CD14-positive monocyte (primary cell): ENCODE data around the gene TNNI3. TPM values are rescaled to one million over a fixed set of nuclear protein-coding genes. Genes with fewer than 3 reads are reported as not detected.

Source experiments
- DNase-seq, 3 donors: peaks; one replicate each; pipeline ENCODE4 v3.0.0-alpha.2; 2011 to 2022
- H2AFZ ChIP-seq: 2 replicates; pipeline ENCODE4 v1.6.0; 2012; ENCODE audit warnings: mild to moderate bottlenecking, low read depth, low read length, inconsistent platforms; ENCODE audit not compliant: insufficient read depth, poor library complexity, severe bottlenecking
- H3K27ac ChIP-seq, 2 donors: 1 replicate in 1 of 2; 2 replicates in 1 of 2; pipeline ENCODE4 v1.5.1; 2012 to 2013; ENCODE audit warnings: low read length in 2 of 2, control low read depth in 1 of 2, inconsistent platforms in 1 of 2, low read depth in 1 of 2, mild to moderate bottlenecking in 1 of 2
- H3K27me3 ChIP-seq, 2 donors: one replicate each; pipeline versions ENCODE4 v1.6.0 to v1.6.1; 2011 to 2013; ENCODE audit warnings: low read length in 2 of 2; ENCODE audit not compliant: control insufficient read depth in 2 of 2, insufficient read depth in 2 of 2
- H3K36me3 ChIP-seq, 2 donors: replicated peaks in 1 of 2; 1 replicate in 1 of 2; 2 replicates in 1 of 2; pipeline versions ENCODE4 v1.5.1 to v1.6.1; 2012 to 2013; ENCODE audit warnings: low read length in 2 of 2, control low read depth in 1 of 2, inconsistent platforms in 1 of 2, mild to moderate bottlenecking in 1 of 2; ENCODE audit not compliant: insufficient read depth in 2 of 2, control insufficient read depth in 1 of 2
- H3K4me1 ChIP-seq, 2 donors: 1 replicate in 1 of 2; 2 replicates in 1 of 2; pipeline versions ENCODE4 v1.5.1 to v1.6.1; 2012 to 2013; ENCODE audit warnings: low read length in 2 of 2, control low read depth in 1 of 2, inconsistent platforms in 1 of 2, mild to moderate bottlenecking in 1 of 2, moderate library complexity in 1 of 2; ENCODE audit not compliant: insufficient read depth in 2 of 2, control insufficient read depth in 1 of 2
- H3K4me2 ChIP-seq: replicated peaks from 2 replicates; pipeline ENCODE3; 2012; ENCODE audit warnings: low read length, moderate library complexity, mild to moderate bottlenecking; ENCODE audit not compliant: poor library complexity, severe bottlenecking; ENCODE audit errors: extremely low read depth
- H3K4me3 ChIP-seq, 3 experiments: fragments of 200-600 bp in 1 of 3; sonication (generic) in 1 of 3; replicated peaks in 1 of 3; 1 replicate in 2 of 3; 2 replicates in 1 of 3; pipeline ENCODE4 v1.5.1; 2011 to 2013; ENCODE audit warnings: low read length in 3 of 3, mild to moderate bottlenecking in 3 of 3, control low read depth in 2 of 3, low read depth in 2 of 3, inconsistent platforms in 1 of 3, moderate library complexity in 1 of 3
- H3K79me2 ChIP-seq: 2 replicates; pipeline ENCODE4 v1.6.0; 2012; ENCODE audit warnings: mild to moderate bottlenecking, control low read depth, inconsistent platforms, low read length, moderate library complexity; ENCODE audit not compliant: insufficient read depth
- H3K9ac ChIP-seq: 2 replicates; pipeline ENCODE4 v1.6.0; 2017; ENCODE audit warnings: low read length, mild to moderate bottlenecking; ENCODE audit not compliant: insufficient read depth, poor library complexity, severe bottlenecking
- H3K9me3 ChIP-seq, 2 donors: replicated peaks in 1 of 2; 1 replicate in 1 of 2; 2 replicates in 1 of 2; pipeline versions ENCODE4 v1.5.1 to v1.6.1; 2012 to 2013; ENCODE audit warnings: low read length in 2 of 2, control low read depth in 1 of 2; ENCODE audit not compliant: control insufficient read depth in 1 of 2, insufficient read depth in 1 of 2
- H4K20me1 ChIP-seq: 2 replicates; pipeline ENCODE4 v1.6.0; 2012; ENCODE audit warnings: mild to moderate bottlenecking, low read length, control low read depth, moderate library complexity; ENCODE audit not compliant: insufficient read depth
- H3K27ac Mint-ChIP-seq, 7 donors: one replicate each; pipeline ENCODE4 v1.8.0; 2020; ENCODE audit warnings: mild to moderate bottlenecking in 7 of 7, mixed read lengths in 7 of 7, moderate library complexity in 6 of 7, inconsistent platforms in 2 of 7
- H3K27me3 Mint-ChIP-seq, 3 donors: one replicate each; pipeline ENCODE4 v1.8.0; 2021 to 2022; ENCODE audit warnings: low read depth in 3 of 3, mild to moderate bottlenecking in 3 of 3, mixed read lengths in 3 of 3, moderate library complexity in 3 of 3, inconsistent platforms in 1 of 3
- H3K36me3 Mint-ChIP-seq, 2 donors: one replicate each; pipeline ENCODE4 v1.8.0; 2020; ENCODE audit warnings: mixed read lengths in 2 of 2, inconsistent platforms in 1 of 2, mild to moderate bottlenecking in 1 of 2
- H3K4me1 Mint-ChIP-seq: one replicate; pipeline ENCODE4 v1.8.0; 2020; ENCODE audit warnings: mild to moderate bottlenecking, mixed read lengths
- H3K4me3 Mint-ChIP-seq, 2 donors: one replicate each; pipeline ENCODE4 v1.8.0; 2020; ENCODE audit warnings: mild to moderate bottlenecking in 2 of 2, mixed read lengths in 2 of 2, moderate library complexity in 1 of 2
- H3K9me3 Mint-ChIP-seq, 7 donors: one replicate each; pipeline ENCODE4 v1.8.0; 2020 to 2022; ENCODE audit warnings: mixed read lengths in 7 of 7, mild to moderate bottlenecking in 6 of 7, moderate library complexity in 6 of 7, inconsistent platforms in 2 of 7
- CTCF ChIP-seq: fragments of 200-600 bp; IDR thresholded peaks from one replicate; pipeline ENCODE4 v1.8.0; 2022; ENCODE audit warnings: antibody characterized with exemption, mild to moderate bottlenecking
- WGBS: methylation state at CpG from one replicate; pipeline ENCODE4 v1.1.5; 2013; ENCODE audit warnings: missing lambda C conversion rate; ENCODE audit not compliant: insufficient coverage; 5-methylcytosine and 5-hydroxymethylcytosine counted together
- intact Hi-C, 2 donors: fragments of 100-400 bp; cut with micrococcal nuclease; formaldehyde crosslinking; loops; one replicate each; pipeline versions ENCODE4 v1.15.0 to v1.15.1; 2023
- polyA plus RNA-seq, 3 donors: library from polyadenylated mRNA; depleted of rRNA in 1 of 3; unstranded in 2 of 3; stranded (reverse) in 1 of 3; fragments of 300-500 nt in 2 of 3; fragments of >200 nt in 1 of 3; fragmentation: Illumina TruSeq in 2 of 3; gene quantifications; 1 replicate in 2 of 3; 2 replicates in 1 of 3; pipeline ENCODE4 v1.2.3, GENCODE V29; 2012 to 2021

The TNNI3 gene
- polyA plus RNA-seq, 3 donors: 1.2 TPM; not detected in 2

GRCh38 chr19:55116859-55117662, 40.5 kb downstream of the TNNI3 start, which contains the start of gene PPP1R12C:
Gene PPP1R12C, minus strand, starts transcription at chr19:55117637. Its CDS starts 94 bp downstream, at chr19:55117543.
- H3K27me3 ChIP-seq: peaks cover 0 to 3% of the 10 kb centered on the region in 2 donors
- under 1% methylated on average over 91 of the region's 97 CpGs for WGBS
- peaks cover 43% of the 10 kb centered on the region for H3K4me1 Mint-ChIP-seq
- intact Hi-C loops: loop anchor here in 1 of 2 donors (10.0 kb wide), 1 partner anchor 138 kb away; the partner anchor contains the start of gene PPP6R1
- peaks cover 6 to 18% (median 14%) of the 10 kb centered on the region in 3 donors for H3K27me3 Mint-ChIP-seq
- peaks cover 25 to 44% of the 10 kb centered on the region in 2 donors for H3K4me1 ChIP-seq
- H2AFZ ChIP-seq: peak within 1 kb of the TSS; percentile 84
- peak within 1 kb of the TSS; percentile 95 to 100 for H3K4me3 Mint-ChIP-seq
- H3K79me2 ChIP-seq: peaks cover 50% of the 10 kb centered on the region
- H3K36me3 Mint-ChIP-seq: peaks cover 1 to 23% of the 10 kb centered on the region in 2 donors
- H4K20me1 ChIP-seq: peaks cover 50% of the 10 kb centered on the region
- H3K9ac ChIP-seq: peak within 1 kb of the TSS; percentile 74
- H3K27ac Mint-ChIP-seq: peak within 1 kb of the TSS; percentile 97 to 99 (median 97)
- peaks cover 16% of the 10 kb centered on the region in 2 donors for H3K36me3 ChIP-seq
- H3K4me2 ChIP-seq: peak within 1 kb of the TSS; percentile 98
- peak within 1 kb of the TSS; percentile 81 to 94 (median 90) for H3K4me3 ChIP-seq
- no peaks in the 10 kb centered on the region for H3K9me3 ChIP-seq
- peak in 2 of 3 donors; percentile 30 to 51 for DNase-seq
- no peaks in the 10 kb centered on the region for H3K9me3 Mint-ChIP-seq
- TF ChIP-seq CTCF: no peak
- H3K27ac ChIP-seq: peak within 1 kb of the TSS; percentile 80 to 84

- Histone ChIP-seq H3K9me3 (no peaks in the 10 kb centered on the region), H3K9ac (peak overlapping the region; percentile 74), H3K79me2 (peaks cover 57% of the 10 kb centered on the region), H4K20me1 (peaks cover 57% of the 10 kb centered on the region), H3K4me3 (peak overlapping the region; percentile 81 to 94 (median 90)), H3K36me3 (peaks cover 18 to 21% of the 10 kb centered on the region in 2 donors), H3K27ac (peak overlapping the region; percentile 80 to 84), H3K4me1 (peaks cover 25 to 43% of the 10 kb centered on the region in 2 donors), H3K27me3 (peaks cover 0 to 3% of the 10 kb centered on the region in 2 donors), H2AFZ (peak overlapping the region; percentile 31), H3K4me2 (peak overlapping the region; percentile 98)
- Mint-ChIP-seq H3K4me3 (peak overlapping the region; percentile 95 to 100), H3K36me3 (peaks cover 4 to 30% of the 10 kb centered on the region in 2 donors), H3K4me1 (peaks cover 43% of the 10 kb centered on the region), H3K9me3 (no peaks in the 10 kb centered on the region), H3K27ac (peak overlapping the region; percentile 97 to 99 (median 97)), H3K27me3 (peaks cover 3 to 12% (median 11%) of the 10 kb centered on the region in 3 donors)
- intact Hi-C loops: loop anchor here in 1 of 2 donors (10.0 kb wide), 1 partner anchor 138 kb away; the partner anchor contains the start of gene PPP6R1
- WGBS: 0% methylated on average over 25 of the region's 25 CpGs
- peak; percentile 78 to 86 (median 78) for DNase-seq
- no peak for TF ChIP-seq CTCF
Observed at GRCh38 chr19:55116232-55116858, 41.2 kb downstream of the TNNI3 start.
